HG02642 (cell line): ENCODE data around the gene FZR1.

Experiments
- ATAC-seq: cut with Tn5 transposase; IDR thresholded peaks from one replicate; pipeline ENCODE4 v1.9.1; 2021; ENCODE audit warnings: mild to moderate bottlenecking; ENCODE audit not compliant: unreplicated experiment, poor library complexity

FZR1 gene

DNA sequence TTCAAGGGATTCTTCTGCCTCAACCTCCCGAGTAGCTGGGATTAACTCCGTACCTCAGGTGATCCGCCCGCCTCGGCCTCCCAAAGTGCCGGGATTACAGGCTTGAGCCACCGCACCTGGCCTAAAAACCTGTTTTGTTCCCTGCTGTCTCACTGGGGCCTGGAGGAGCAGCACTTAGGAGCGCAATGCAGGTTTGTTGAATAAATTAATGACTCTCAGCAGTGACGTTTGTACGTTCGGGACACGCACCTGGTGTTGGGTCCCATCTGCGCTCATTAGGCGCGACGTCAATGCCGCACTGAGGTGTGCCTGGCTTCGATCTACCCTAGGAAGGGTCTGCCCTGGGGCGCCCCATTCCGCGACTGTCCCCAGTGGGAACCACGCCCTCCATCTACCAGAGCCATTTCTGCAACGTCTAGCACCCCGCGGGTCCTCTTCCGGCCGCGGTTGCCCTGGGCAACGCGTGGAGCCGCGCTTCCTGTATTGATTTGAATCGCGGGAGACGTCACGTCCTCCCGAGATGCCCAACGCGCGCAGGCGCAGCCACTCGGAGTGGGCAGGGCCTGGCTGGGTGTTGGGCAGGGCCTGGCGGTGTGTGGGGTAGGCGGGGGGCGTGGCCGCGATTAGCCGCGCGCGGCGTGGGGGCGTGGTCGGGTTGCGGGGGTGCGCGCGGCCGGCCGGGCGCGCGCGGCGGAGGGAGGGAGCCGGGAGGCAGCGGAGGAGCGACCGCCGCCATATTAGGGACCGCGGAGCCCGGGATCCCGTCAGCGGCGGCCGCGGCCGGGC lies at the start of gene FZR1:
TSS of gene FZR1 (plus strand) at position 714 of the 786 bp plus-strand sequence. CDS start 16,679 bp downstream, outside the sequence.
- ATAC-seq, result peak; percentile 87

DNA sequence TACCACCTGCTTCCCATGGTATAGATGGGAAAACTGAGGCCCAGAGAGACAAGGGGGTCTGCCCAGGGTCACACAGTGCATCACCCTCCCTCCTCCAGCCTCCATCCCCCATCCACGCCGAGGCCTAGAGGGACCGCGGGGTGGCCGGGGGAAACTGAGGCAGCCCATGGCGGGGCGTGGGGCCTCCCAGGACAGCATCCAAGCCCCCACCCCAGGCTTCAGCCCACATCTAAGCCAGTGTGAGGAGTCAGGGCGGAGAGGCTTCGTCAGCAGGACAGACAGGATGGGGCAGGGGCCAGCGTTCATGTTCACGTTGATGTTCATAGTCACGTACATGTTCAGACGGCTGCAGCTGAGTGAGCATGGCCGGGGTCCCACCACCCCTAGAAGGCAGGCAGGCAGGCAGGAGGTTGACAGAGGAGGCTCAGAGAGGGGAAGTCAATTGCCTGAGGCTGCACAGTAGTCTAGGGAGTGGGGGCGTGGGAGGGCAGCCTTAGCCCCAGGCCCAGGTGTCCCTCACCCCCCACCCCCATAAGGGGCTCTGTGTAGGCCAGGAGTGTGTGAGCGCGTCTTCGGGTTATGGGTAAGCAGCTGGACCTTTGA lies 49.1 kb upstream of the FZR1 start:
- no peak for ATAC-seq

DNA sequence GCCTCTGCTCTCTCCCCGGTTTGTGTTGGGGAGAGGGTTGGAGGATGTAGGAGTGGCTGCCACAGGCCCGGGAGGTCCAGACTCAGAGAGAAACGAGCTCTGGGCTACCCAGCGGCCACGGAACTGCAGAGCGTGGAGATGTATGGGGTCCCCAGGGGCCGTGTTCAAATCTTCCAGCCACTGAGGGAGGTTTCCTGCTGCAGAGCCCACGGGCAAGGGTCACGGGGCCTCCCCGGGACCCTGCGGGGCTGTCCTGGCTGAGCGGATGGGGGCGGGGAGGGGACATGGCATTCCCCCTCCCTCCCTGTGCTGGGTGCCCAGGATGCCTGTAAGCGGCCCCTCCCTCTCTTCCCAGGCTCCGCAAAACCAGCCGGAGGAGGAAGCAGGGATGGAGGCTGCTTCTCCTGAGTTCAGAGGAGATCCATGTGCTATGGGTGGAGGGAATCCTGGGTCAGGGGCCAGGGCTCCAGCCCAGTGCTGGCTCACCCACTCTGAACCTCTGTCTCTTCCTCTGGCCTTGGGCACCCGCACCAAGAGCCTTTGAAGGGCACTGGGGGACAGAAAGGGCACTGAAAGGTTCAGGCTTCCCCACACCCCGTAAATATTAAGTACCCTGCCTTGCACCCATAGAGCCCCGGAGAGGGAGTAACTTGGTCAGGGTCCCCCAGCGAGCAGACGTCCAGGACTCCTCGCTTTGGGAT lies 48.4 kb upstream of the FZR1 start:
- ATAC-seq, result no peak

DNA sequence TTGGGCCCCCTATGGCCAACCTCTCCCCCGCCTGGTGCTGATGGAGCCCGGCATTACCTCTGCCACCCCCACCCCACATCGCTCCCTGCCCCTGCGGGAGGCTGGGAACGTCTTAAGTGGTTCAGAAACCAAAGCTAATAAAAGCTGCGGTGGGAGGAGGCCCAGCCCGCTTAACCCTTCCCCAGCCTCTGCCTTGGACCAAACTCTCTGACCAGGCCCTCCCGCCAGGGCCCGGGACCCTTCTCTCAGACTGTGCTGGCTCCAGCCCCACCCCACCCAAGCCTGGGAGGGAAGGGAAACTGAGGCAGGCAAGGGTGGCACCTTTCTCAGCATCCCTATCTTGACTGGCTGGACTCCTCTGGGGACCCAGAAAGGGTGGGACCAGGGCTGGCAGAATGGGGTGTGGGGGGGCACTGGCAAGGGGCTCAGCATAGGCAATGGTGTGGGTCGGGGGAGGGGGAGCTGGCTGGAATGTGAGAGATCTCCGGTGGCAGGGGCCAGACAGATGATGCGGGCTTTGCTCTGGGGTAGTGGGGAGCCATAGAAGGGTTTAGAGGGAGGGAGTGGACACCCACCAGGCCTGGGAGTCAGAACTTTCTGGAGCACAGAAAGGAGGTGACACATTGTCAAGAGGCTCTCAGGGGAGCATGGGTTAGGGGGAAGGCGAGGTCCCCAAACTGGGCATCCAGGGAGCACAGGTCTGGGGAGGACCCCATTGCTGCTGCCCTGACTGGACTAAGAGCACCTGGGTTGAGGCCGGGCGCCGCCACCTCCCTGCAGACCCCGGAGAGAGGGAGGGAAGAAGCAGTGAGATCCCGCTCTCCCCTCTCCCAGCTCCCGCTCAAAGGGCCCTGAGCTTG lies 47.7 kb upstream of the FZR1 start:
- ATAC-seq, result no peak

DNA sequence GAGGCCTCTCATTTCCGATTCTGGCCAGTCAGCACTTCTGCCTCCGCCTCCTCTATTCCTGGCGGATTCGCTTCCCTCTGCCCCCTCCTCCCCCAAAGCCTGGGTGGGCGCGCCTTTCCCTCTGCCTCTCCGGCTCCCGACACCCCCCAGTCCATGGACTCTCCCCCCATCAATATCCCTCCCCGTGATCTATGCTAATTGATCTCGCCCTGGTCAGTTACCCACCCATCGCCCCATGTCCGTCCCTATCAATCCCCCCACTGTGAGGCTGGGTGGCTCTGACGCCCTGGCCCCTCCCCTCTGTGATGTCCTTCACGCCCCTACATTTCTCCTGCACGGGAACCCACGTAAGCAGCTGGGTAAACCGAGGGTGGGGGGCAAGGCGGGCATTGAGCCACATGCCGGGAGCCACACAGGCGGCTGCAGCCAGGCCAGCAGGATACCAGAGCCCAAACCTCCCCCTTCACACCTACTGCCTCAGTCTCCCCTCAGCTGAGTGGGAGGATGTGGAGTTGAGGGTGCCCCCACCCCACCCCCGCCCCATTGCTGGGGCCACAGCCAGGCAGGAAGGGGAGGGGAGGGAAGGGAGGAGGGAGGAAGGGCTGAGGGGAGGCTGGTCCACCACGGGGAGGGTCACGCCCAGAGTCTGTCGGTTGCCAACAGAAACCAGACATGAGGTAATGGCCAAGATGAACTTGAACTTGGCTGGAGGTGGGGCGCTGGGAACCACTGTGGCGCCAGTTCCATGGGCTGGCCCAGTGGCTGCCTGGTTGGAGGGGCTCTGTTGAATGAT lies 46.8 kb upstream of the FZR1 start:
- no peak for ATAC-seq

DNA sequence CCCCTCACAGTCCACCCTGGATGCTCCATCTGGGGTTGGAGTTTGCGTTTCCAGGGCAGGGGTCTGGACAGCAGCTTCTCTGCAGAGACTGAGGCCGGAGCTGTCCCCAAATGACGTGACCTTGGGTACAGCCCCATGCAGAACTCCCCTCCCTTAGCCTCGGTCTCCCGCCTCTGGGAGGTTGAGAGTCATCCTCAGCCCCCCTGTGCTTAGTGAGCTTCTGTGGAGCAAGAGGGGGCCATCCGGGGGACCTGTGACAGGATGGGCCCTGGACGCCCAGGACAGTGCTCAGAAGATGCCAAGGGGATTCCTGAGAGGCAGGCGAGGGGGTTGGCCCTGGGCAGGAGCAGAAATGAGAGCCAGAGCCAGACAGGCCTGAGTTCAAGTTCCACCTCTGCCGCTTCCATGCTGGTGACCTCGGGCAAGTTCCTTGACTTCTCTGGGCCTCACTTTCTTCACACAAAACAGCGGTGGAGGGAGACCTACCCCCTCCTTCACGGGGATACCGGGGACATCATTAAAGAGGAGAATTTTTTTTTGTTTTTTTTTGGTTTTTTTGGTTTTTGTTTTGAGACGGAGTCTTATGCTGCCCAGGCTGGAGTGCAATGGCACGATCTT lies 46.0 kb upstream of the FZR1 start:
- ATAC-seq, result no peak

DNA sequence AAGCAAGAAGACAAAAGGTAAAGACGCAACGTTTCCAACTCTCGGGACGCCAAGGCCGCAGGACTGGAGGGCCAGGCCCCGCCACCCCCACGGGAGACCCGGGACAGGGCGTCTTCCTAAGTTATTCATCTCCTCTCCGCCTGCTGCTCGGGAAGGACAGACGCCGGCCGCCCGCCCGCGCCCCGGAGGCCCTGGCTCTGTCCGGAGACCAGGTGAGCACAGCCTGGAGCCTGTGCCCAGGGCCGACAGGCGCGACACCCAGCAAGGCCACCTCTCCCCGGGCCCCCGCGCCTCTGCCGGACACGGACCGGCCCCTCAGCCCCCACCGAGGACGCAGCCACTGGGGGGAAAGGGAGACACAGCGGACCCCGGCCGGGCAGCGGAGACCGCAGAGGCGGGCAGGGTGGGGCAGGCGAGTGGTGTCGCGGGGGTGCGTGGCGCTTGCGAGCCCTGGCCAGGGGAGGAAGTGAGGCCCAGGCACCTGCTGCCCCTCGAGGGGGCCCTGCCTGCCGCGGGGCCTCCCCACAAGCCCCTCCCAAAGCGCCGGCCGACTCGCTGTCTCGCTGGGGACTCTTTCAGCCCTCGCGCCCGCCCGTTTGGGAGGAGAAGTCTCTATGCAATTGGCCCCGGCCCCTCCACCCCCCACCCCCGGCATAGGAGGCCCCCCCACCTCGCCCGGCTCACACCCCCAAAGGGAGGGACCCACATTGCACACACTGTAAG lies 43.0 kb upstream of the FZR1 start:
- ATAC-seq, result no peak

DNA sequence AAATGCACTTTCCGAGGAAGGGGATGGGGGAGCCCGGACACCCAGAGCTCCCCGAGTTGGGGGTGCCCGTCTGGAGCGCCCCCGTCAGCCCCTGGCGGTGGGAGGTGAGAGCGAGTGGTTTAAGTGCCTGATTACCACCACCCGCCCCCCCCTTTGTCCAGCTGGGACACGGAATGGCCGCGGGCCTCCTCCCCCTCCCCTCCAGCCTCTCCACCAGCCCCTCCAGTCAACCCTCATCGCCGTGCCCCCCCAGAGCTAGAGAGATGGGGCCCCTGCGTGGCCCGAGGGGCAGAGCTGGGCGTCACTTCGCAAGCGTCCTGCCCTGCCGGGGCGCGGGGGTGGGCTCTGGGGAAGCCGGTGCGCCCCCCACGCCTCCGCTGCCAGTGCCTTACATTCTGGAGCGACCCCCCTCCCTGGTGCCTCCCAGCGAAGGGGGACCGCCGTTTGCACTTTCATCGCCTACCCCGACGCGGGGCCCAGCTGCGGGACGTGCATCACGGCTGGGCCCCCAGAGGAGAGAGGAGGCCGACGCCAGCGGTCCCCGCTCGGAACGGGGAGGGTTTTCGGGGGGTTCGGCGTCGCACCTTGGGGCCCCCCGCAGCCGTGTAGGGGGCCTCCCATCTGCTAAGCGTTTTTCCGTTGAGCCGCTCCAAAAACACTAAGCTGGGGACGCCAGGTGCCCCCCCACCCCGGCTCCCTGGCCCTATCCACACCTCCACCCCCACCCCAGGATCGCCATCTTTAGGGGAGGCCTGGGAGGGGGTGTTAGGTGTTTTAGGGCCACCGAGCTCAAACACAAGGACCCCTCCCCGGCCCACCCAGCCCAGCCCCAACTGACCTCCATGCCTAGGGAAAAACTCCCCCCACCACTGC lies 42.2 kb upstream of the FZR1 start:
- no peak for ATAC-seq

DNA sequence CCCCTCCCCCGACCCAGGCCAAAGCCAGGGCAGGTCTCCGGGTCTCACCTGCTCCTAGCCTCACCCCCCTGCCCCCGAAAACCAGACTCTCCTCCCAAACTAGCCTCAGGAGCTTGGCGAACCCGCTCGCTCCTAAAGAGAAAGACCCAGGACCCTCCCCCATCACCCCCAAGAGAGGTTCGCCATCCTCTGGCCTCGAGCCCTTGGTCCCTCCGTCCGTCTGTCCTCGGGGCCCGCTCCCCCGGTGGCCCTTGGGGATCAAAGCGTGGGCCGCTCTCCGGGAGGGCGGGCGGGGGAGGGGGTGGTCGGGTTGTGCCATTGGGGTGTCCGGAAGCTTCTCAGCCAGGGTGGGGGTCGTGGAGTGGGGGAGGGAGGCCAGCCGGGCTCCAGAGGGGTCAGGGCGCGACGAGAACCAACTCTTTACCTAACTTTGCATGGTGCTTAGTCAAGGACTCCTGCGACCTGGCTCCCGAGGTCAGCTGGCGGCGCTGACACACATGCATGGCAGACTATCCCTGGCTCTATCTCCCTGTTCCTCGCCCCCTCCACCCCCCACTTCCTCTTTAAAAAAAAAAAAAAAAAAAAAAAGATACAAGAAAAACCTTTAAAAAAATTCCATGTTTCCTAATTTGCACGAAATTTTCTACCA lies 41.4 kb upstream of the FZR1 start:
- no peak for ATAC-seq

DNA sequence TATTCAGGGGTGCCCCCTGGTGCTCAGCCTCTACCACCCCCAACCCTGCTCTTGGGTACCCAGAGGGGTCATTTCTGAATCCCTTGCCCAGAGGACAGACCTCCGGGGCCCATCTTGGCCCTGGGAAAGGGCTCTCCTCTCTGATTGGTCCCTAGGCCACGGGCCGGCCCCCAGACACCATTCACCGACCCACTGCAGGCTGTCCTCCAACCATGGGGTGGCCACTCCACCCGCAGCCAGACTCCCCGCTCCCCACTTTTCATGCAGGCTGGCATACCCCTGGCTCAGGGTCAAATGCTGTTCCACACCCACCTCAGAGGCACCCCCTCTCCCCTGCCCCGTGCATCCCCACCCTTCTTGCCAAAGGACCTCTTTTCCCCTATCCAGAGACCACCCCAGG lies 40.6 kb upstream of the FZR1 start:
- ATAC-seq, result no peak

DNA sequence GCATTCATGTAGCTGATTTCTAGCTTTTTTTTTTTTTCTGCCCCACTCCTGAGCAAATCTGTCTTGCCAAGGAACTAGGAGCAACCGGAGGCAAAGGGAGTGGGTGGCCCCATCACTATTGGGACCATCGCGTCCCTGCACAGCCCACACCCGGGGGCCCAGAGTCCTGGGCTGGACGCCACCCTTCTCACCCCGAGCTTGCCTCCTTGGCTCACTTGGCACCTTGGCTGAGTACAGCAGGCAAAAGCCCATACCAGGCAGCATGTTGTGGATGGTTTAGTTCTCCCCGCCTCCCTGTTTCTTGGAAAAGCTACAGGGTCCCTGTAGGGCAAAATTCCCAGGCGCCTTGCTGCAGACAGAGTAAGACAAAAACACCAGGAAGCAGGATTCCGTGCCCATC lies 39.5 kb upstream of the FZR1 start:
- no peak for ATAC-seq

DNA sequence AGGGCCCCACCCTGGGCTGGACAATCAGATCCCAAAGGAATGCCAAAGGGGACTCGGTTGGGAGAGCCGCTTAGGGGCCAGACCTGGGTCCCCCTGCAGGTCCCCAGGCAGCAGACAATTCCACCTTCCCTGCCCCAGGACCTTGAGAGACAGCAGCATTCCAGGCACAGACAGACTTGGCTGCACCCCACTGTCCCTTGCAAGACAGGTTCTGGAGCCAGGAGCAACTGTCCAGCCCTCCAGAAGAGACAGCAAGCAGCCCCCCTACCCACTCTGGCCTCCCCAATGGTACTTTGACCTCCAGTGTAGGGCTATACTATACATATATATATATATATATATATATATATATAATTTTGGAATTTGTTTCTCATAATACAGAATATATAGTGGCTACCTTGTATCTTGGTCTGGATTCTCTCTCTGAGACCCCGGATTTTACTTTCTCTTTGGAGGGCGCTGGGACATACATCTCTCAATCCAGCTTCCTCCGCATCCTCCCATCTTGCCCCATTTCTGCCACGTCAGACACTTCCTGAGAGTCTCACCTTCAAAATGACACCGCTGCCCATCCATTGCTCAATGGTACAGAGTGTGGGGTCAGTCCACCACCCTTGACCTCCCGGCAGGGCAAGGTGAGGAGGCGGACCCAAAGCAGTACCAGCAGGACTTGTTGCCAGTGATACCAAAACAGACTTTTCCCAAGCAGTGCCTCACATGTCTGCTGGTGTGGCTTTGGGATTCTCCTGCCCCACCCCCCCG lies 38.5 kb upstream of the FZR1 start:
- ATAC-seq, result no peak

DNA sequence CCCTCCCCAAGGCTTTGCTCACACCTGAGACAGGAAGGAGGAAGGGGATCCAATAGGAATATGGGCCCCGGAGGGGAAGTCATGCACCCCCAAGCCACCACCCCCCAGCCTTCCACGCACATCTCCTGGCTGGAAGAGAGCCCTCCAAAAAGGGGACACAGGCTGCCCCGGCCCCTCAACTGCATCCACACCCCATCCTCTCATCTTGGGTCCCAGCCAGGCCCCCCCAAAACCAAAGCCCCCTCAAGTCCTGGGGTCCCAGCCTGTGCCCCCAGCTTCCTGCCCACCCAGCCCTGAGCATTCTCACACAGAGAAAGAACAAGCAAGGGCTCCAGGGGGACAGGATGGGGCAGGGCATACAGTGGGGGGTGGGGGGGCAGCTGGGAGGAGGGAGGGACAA lies 37.9 kb upstream of the FZR1 start:
- no peak for ATAC-seq

DNA sequence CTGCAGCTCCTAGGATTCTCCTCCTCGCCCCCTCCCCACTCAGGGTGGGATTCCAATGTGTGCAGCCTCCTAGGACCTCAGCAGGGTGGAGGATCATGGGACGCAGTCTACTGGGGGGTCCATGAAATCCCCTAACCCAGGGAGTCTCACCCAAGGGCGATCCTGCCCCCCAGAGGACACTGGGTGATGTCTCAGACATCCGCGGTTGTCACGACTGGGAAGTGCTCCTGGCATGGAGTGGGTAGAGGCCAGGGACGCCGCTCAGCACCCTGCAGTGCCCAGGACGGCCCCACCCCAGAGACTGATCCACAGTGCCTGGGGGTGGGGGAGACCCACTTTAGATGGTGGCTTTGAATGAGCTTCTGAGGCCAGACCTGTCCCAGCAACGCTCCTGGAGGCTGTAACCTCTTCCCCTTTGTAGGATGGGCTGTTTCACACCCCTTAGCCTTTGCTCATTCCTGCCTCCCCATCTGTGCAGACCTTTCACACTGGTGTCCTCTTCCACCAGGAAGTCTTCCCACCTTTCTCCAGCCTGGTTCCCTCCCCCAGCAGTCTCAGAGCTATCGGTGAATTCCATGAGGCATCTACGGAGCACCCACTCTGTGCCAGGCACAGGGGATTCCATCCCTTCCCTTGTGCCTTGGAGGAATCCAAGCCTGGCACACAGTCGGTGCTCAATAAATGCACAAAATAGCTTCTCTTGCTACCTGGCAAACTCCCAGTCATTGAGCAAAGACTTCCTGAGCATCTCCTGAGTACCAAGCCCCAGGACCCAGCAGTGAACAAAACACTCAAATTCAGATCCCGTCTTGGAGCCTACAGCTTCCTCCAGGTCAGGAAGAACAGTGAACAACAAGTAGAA lies 36.2 kb upstream of the FZR1 start:
- ATAC-seq, result no peak

DNA sequence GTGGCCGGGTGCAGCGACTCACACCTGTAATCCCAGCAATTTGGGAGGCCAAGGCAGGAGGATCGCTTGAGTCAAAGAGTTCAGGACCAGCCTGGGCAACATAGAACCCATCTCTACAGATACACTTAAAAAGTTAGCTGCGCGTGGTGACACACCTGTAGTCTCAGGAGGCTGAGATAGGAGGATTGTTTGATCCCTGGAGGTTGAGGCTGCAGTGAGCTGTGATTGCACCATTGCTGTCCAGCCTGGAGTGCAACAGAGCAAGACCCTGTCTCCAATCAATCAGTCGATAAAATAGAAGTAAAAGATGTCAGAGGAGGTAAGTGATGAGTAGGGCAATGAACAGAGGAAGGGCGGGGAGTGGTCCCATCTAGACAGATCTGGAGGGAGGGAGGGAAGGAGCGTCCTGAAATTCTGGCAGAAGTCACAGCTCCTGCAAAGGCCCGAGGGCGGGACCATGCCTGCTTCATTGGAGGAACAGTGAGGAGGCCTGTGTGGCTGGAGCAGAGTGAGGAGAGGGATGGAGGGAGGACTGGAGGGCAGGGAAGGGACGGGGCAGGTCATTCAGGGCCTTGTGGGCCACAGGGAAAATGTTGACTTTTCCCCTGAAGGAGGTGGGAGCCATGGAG lies 35.5 kb upstream of the FZR1 start:
- no peak for ATAC-seq
